GM12873 (cell line): Measurements from ENCODE around the gene MBD6.

Experiments used
- TF ChIP-seq, protein P1 (sequence below): IDR thresholded peaks from 2 replicates; pipeline ENCODE4 v1.5.1; 2012; ENCODE audit warnings: low read depth, mild to moderate bottlenecking, moderate library complexity, low read length, control low read depth; ENCODE audit not compliant: insufficient read depth; ENCODE audit errors: missing control alignments

Gene MBD6

DNA sequence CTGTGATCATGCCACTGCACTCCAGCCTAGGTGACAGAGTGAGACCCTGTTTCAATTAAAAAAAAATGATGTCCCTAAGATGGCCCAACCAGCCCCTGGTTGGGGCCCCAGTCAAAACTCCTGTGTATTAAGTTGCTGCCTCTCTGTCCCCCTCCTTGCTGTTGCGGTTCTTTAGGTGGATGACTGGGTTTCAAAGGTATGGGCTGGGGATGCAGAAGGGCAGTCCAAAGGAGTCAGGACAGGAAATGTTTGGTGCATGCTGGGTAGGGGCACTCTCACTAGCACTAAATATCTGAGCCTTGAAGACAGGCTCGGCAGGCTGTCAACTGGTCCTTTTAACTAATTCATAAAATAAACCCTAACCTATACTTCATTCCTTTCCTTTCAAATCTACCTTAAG lies 56.4 kb downstream of the MBD6 start:
- TF ChIP-seq, protein P1, sequence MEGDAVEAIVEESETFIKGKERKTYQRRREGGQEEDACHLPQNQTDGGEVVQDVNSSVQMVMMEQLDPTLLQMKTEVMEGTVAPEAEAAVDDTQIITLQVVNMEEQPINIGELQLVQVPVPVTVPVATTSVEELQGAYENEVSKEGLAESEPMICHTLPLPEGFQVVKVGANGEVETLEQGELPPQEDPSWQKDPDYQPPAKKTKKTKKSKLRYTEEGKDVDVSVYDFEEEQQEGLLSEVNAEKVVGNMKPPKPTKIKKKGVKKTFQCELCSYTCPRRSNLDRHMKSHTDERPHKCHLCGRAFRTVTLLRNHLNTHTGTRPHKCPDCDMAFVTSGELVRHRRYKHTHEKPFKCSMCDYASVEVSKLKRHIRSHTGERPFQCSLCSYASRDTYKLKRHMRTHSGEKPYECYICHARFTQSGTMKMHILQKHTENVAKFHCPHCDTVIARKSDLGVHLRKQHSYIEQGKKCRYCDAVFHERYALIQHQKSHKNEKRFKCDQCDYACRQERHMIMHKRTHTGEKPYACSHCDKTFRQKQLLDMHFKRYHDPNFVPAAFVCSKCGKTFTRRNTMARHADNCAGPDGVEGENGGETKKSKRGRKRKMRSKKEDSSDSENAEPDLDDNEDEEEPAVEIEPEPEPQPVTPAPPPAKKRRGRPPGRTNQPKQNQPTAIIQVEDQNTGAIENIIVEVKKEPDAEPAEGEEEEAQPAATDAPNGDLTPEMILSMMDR, result no peak
